GM23338 (cell line): ENCODE measurements around the gene LRMDA. TPM values are rescaled to one million over a fixed set of nuclear protein-coding genes. Genes with fewer than 3 reads are reported as not detected.

ENCODE experiments used
- ATAC-seq: fragments of 200-7000 bp; cut with Tn5 transposase; 3 replicates; pipeline ENCODE4 v1.9.1; 2020
- DNase-seq: peaks from one replicate; pipeline ENCODE4 v3.0.0-alpha.2; 2015; ENCODE audit warnings: low spot score
- H2AFZ ChIP-seq: fragments of 200-600 bp; sonication (generic); 2 replicates; pipeline ENCODE4 v1.8.0; 2016; ENCODE audit warnings: antibody characterized with exemption, mild to moderate bottlenecking, moderate library complexity
- H3F3A ChIP-seq: fragments of 200-600 bp; sonication (generic); replicated peaks from 2 replicates; pipeline ENCODE4 v1.8.0; 2017; ENCODE audit warnings: antibody characterized with exemption, mixed run types, low read depth
- H3K27ac ChIP-seq: fragments of 200-600 bp; sonication (generic); 2 replicates; pipeline ENCODE4 v1.6.1; 2016; ENCODE audit warnings: low read depth
- H3K27me3 ChIP-seq: fragments of 200-600 bp; sonication (generic); 2 replicates; pipeline ENCODE4 v1.8.0; 2016; ENCODE audit warnings: mild to moderate bottlenecking, mixed run types, moderate library complexity; ENCODE audit not compliant: insufficient read depth
- H3K36me3 ChIP-seq: fragments of 200-600 bp; sonication (generic); 2 replicates; pipeline ENCODE4 v1.8.0; 2016; ENCODE audit warnings: mild to moderate bottlenecking; ENCODE audit not compliant: insufficient read depth
- H3K4me1 ChIP-seq: fragments of 200-600 bp; sonication (generic); 2 replicates; pipeline ENCODE4 v1.8.0; 2016; ENCODE audit warnings: mild to moderate bottlenecking, moderate library complexity; ENCODE audit not compliant: insufficient read depth
- H3K4me2 ChIP-seq: fragments of 200-600 bp; sonication (generic); 2 replicates; pipeline ENCODE4 v1.7.1; 2017; ENCODE audit warnings: mixed run types
- H3K4me3 ChIP-seq: fragments of 200-600 bp; sonication (generic); 2 replicates; pipeline ENCODE4 v1.6.1; 2016; ENCODE audit warnings: mixed run types
- H3K79me2 ChIP-seq: fragments of 200-600 bp; sonication (generic); replicated peaks from 2 replicates; pipeline ENCODE4 v1.8.0; 2017; ENCODE audit warnings: mild to moderate bottlenecking; ENCODE audit not compliant: insufficient read depth
- H3K9me2 ChIP-seq: fragments of 200-600 bp; sonication (generic); 2 replicates; pipeline ENCODE4 v1.8.0; 2017; ENCODE audit not compliant: insufficient read depth
- H4K20me1 ChIP-seq: fragments of 200-600 bp; sonication (generic); replicated peaks from 2 replicates; pipeline ENCODE4 v1.8.0; 2017; ENCODE audit warnings: mild to moderate bottlenecking; ENCODE audit not compliant: insufficient read depth
- H3K27ac Mint-ChIP-seq: 2 replicates; pipeline ENCODE4 v1.8.0; 2020; ENCODE audit warnings: inconsistent platforms, mild to moderate bottlenecking, moderate library complexity, mixed read lengths
- H3K27me3 Mint-ChIP-seq: 3 replicates; pipeline ENCODE4 v1.8.0; 2022; ENCODE audit warnings: low read depth, mild to moderate bottlenecking, moderate library complexity, mixed read lengths, inconsistent platforms; ENCODE audit not compliant: insufficient read depth, poor library complexity
- H3K36me3 Mint-ChIP-seq: 3 replicates; pipeline ENCODE4 v1.8.0; 2021; ENCODE audit warnings: low read depth, mild to moderate bottlenecking, inconsistent platforms, moderate library complexity, mixed read lengths
- H3K4me1 Mint-ChIP-seq: 3 replicates; pipeline ENCODE4 v1.8.0; 2020; ENCODE audit warnings: mild to moderate bottlenecking, inconsistent platforms, mixed read lengths
- H3K4me3 Mint-ChIP-seq: 3 replicates; pipeline ENCODE4 v1.8.0; 2021; ENCODE audit warnings: moderate library complexity, mild to moderate bottlenecking, inconsistent platforms, mixed read lengths
- H3K9me3 Mint-ChIP-seq: 3 replicates; pipeline ENCODE4 v1.8.0; 2020; ENCODE audit warnings: moderate library complexity, mild to moderate bottlenecking, inconsistent platforms, mixed read lengths
- CREB1 ChIP-seq: fragments of 250-450 bp; sonication (Bioruptor Pico); IDR thresholded peaks from 2 replicates; pipeline ENCODE4 v1.5.0; 2020; ENCODE audit warnings: low read depth, mild to moderate bottlenecking, moderate library complexity
- CTCF ChIP-seq, 2 experiments: fragments of 200-600 bp in 1 of 2; sonication (generic) in 1 of 2; conservative IDR thresholded peaks; 2 replicates each; pipeline versions ENCODE4 v1.5.1 to v1.6.1; 2016 to 2017; ENCODE audit warnings: antibody characterized with exemption in 2 of 2, low read depth in 2 of 2, mild to moderate bottlenecking in 2 of 2, moderate library complexity in 1 of 2
- ETS1 ChIP-seq: IDR thresholded peaks from 2 replicates; pipeline ENCODE4 v1.6.1; 2016; ENCODE audit warnings: antibody characterized with exemption
- EZH2 ChIP-seq: fragments of 200-600 bp; sonication (generic); IDR thresholded peaks from one replicate; pipeline ENCODE4 v1.8.0; 2017; ENCODE audit warnings: antibody characterized with exemption, mild to moderate bottlenecking, low read depth; ENCODE audit not compliant: unreplicated experiment
- EZH2phosphoT487 ChIP-seq: fragments of 200-600 bp; sonication (generic); IDR thresholded peaks from one replicate; pipeline ENCODE4 v1.8.1; 2018; ENCODE audit warnings: antibody characterized with exemption; ENCODE audit not compliant: unreplicated experiment
- JUNB ChIP-seq: IDR thresholded peaks from one replicate; pipeline ENCODE4 v1.6.1; 2016; ENCODE audit warnings: antibody characterized with exemption; ENCODE audit not compliant: unreplicated experiment
- NANOG ChIP-seq: IDR thresholded peaks from 2 replicates; pipeline ENCODE4 v1.6.1; 2016; ENCODE audit warnings: antibody characterized with exemption, borderline replicate concordance
- POLR2AphosphoS5 ChIP-seq: IDR thresholded peaks from 2 replicates; pipeline ENCODE4 v1.6.1; 2016; ENCODE audit warnings: antibody characterized with exemption, low read depth
- REST ChIP-seq: IDR thresholded peaks from one replicate; pipeline ENCODE4 v1.6.1; 2018; ENCODE audit warnings: antibody characterized with exemption; ENCODE audit not compliant: unreplicated experiment
- STAT1 ChIP-seq: IDR thresholded peaks from one replicate; pipeline ENCODE4 v1.6.1; 2016; ENCODE audit warnings: antibody characterized with exemption; ENCODE audit not compliant: unreplicated experiment
- ZNF114 ChIP-seq: fragments of 250-450 bp; sonication (Bioruptor Pico); IDR thresholded peaks from 2 replicates; pipeline ENCODE4 v1.5.0; 2020; ENCODE audit warnings: mild to moderate bottlenecking, moderate library complexity
- ZNF331 ChIP-seq: fragments of 250-450 bp; sonication (Bioruptor Pico); IDR thresholded peaks from 2 replicates; pipeline ENCODE4 v1.5.0; 2020; ENCODE audit warnings: low read depth, mild to moderate bottlenecking, moderate library complexity
- ZNF462 ChIP-seq: fragments of 250-450 bp; sonication (Bioruptor Pico); IDR thresholded peaks from 2 replicates; pipeline ENCODE4 v1.5.0; 2020; ENCODE audit warnings: mild to moderate bottlenecking, moderate library complexity
- polyA plus RNA-seq: library from polyadenylated mRNA; unstranded; fragments of >200 nt; fragmentation: Nextera tagmentation; extraction: Ambion mirVana; gene quantifications from 2 replicates; pipeline ENCODE4 v1.2.1, GENCODE V29; 2016
- total RNA-seq: library from RNA; depleted of rRNA; stranded (reverse); fragments of >200 nt; shearing (Covaris generic); gene quantifications from 2 replicates; pipeline ENCODE4 v1.2.3, GENCODE V29; 2014

Gene LRMDA
- total and polyA plus RNA-seq, 2 experiments from 2014 or later = 0.90 to 1.8 TPM

- Histone ChIP-seq H3K79me2 (no peaks in the 10 kb centered on the region), H3K4me1 (no peaks in the 10 kb centered on the region), H3K36me3 (no peaks in the 10 kb centered on the region), H3K27ac (no peak overlapping the region), H2AFZ (no peak overlapping the region), H3K27me3 (no peaks in the 10 kb centered on the region), H3K9me2 (peaks cover 9% of the 10 kb centered on the region), H3F3A (no peaks in the 10 kb centered on the region), H3K4me3 (no peak overlapping the region), H3K4me2 (no peak overlapping the region), H4K20me1 (no peaks in the 10 kb centered on the region)
- TF ChIP-seq ZNF462 (CRISPR knock-in tag) (no peak), EZH2 (no peak), CREB1 (no peak), EZH2phosphoT487 (no peak), ZNF331 (CRISPR knock-in tag) (no peak), CTCF (conservative IDR thresholded peaks at IDR 0.05; ENCODE audit: low read depth in 2 of 2) (no peak), STAT1 (no peak), NANOG (no peak), JUNB (no peak), ZNF114 (CRISPR knock-in tag) (no peak), ETS1 (no peak), POLR2AphosphoS5 (no peak), REST (no peak)
- H3K4me1 Mint-ChIP-seq = no peaks in the 10 kb centered on the region
- no peaks in the 10 kb centered on the region for H3K27me3 Mint-ChIP-seq
- DNase-seq (no peak), ATAC-seq (no peak)
- no peaks in the 10 kb centered on the region; the same call in 2 of the 3 replicates for H3K36me3 Mint-ChIP-seq
- H3K4me3 Mint-ChIP-seq = no peak overlapping the region
- H3K9me3 Mint-ChIP-seq = peaks cover 12% of the 10 kb centered on the region
- no peak overlapping the region for H3K27ac Mint-ChIP-seq
Observed at GRCh38 chr10:76488602-76489001, 1057.2 kb downstream of the LRMDA start.
